ENCODE data around the gene MKLN1.
"Not testable (repeated sequence)": the region's sequence is repeated elsewhere in the genome, so short reads cannot be mapped to it uniquely, and the experiment has no call there.

MKLN1 gene

DNA sequence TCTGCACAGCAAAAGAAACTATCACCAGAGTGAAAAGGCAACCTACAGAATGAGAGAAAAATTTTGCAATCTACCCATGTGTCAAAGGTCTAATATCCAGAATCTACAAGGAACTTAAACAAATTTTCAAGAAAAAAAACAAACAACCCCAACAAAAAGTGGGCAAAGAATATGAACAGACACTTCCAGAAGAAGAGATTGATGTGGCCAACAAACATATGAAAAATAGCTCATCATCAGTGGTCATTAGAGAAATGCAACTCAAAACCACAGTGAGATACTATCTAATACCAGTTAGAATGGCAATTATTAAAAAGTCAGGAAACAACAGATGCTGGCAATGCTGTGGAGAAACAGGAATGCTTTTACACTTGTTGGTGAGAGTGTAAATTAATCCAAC, 7.1 kb upstream of the MKLN1 start:
- FAIRE-seq, result no peak

DNA sequence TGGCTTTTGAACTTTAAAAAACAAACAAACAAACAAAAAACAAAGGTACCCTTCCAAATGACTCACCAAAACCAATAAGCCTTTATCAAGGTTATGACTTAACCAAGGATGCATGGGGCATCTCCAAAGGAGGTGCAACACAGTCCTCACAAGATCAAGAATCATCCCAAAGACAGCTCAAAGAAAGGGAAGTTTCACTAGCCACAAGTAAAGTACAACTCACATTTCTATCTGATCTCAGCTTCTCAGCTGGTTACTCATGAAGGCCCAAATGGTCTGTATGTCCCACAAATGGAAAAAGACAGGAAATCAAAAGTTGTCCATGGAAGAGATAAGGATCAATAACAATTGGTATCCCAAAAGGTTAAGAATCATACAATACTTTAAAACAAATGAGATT, 6.0 kb upstream of the MKLN1 start:
- FAIRE-seq, result no peak

DNA sequence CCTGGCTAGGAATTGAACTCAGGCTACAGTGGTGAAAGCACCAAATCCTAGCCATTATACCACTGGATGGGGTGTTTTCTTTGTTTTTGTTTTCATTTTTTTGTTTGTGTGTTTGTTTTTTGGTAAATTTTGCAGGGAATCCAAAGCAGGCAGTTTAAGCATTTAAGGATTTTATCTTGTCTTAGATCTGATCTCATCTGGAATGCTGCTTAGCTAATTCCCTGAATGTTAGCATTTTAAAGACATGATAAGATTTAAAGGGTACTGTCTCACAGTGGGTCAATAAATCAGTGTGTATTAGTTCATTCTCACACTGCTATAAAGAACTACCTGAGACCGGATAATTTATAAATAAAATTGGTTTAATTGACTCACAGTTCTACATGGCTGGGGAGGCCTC, 5.6 kb upstream of the MKLN1 start:
- FAIRE-seq, result no peak

DNA sequence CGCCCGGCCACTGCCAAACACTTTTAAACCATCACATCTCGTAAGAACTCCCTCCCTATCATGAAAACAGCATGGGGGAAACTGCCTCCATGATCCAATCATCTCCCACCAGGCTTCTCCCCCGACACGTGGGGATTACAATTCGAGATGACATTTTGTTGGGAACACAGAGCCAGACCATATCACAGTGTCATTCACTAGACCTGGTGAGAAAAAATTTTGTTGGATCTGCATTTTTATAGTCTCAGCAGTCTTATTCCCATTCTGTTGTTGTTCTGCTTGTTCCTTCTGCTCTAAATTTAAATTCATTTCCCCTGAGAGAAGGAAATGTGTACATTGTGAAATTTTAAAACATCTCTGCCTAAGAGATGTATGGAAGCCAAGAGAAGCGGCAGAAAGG, 4.8 kb upstream of the MKLN1 start:
- no peak for FAIRE-seq

DNA sequence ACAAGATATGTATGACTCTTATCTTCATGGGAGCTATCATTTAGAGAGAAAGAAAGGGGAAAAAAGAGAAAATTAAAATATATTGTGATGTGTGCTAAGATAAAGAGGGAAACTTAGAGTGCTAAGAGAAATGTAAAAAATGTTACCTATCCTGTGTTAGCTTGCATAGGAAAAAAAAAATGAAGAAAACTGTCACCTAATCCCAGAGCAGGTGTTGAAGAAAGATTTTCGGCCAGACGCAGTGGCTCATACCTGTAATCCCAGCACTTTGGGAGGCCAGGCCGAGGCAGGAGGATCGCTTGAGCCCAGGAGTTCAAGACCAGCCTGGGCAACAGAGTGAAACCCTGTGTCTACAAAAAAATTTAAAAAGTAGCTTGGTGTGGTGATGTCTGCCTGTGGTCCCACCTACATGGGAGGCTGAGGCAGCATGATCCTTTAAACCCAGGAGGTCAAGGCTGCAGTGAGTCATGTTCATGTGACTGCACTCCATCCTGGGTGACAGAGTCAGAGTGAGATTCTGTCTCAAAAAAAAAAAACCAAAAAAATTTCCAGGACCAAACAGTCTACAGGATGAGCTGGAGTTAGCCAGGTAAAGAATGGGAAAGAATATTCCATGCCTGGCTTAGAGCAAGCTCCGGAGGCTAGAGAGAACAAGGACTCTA, 2.4 kb upstream of the MKLN1 start:
- no peak for FAIRE-seq

DNA sequence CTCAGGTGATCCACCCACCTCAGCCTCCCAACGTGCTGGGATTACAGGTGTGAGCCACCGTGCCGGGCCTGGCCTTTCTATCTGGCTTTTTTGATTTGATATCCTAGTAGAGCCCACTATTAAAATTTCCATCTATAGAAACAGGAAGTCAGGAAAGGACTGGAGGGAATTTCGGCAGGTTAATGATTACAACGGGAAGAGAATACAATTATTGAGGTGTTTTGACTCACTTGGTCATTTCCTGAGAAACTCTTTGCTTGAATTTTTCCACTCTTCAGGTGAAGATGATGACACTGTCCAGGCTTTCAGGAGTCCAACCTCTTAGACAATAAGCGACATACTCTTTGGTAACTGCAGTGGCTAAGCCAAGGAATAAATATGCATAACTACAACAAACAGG, 1.1 kb upstream of the MKLN1 start:
- FAIRE-seq, result no peak

- no peak for FAIRE-seq
These were observed 539 bp upstream of the MKLN1 start for GRCh38 chr7:131327049-131327625.

DNA sequence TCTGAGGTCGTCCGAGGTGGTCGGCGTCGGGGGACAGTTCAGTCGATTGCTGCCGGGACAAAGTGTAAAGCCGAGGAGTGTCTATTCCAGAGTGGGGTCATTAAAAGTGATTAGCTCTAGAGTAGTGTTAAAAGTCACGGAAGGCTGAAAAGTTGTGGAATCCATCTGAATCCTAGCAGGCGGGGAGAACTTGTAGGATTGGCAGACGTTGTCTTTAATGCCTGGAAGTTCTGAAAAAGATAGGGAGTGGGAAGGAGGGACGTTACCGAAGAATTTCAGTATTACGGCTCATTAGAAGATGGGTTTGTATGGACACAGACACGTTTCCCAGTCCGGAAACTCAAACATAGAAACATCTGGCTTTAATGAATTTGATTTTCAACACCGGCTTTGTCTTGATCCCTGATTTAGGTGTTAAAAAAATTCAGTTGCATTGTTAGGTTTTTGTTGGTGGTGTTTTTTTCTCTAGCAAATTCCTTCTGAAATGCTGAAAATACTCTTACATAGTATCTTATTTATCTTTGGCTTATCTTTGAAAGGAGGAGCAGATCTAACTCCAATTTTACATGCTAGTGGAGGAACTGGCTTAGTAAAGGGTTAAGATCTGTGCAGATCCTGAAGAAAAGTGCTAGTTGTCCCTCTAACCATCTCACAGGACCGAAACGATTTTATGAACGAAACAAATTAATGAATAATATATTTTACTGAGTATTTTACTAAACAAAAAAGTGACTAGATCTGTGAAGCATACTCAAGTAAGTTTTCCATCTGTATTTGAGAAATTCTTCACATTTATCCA, 900 bp downstream of the MKLN1 start:
- FAIRE-seq, result no peak

GRCh38 chr7:131329176-131329570, 1.5 kb downstream of the MKLN1 start:
- no peak for FAIRE-seq

- FAIRE-seq, result no peak
These were observed 2.6 kb downstream of the MKLN1 start for GRCh38 chr7:131330299-131330698.

DNA sequence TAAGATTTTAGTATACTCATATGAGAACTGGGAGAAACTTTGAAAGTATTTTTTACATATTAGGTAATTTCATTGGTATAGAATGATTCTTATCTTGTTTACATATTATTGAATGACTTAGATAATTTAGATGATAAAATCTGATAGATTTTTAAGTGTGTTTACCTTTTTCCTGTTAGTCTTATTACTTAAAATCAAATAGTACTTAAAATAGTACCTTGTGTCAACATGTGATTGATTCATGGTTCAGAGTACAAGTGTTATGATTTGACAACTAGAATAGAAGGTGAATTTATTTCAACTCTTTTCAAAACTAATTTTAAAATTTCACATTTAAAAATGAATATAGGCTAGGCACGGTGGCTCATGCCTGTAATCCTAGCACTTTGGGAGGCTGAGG, 4.1 kb downstream of the MKLN1 start:
- FAIRE-seq, result peak; percentile 74

DNA sequence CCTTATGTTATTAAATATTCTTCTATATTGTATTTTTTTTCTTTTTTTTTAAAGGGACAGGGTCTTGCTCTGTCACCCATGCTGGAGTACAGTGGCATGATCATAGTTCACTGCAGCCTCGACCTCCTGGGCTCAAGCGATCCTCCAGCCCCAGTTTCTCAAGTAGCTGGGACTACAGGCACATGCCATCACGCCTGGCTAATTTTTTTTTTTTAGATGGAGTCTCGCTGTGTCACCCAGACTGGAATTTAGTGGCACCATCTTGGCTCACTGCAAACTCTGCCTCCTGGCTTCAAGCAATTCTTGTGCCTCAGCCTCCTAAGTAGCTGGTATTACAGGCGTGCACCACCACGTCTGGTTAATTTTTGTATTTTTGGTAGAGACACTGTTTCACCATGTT, 5.1 kb downstream of the MKLN1 start:
- not testable (repeated sequence) for FAIRE-seq

- FAIRE-seq, result no peak
These were observed 8.1 kb downstream of the MKLN1 start for GRCh38 chr7:131335639-131336381.

DNA sequence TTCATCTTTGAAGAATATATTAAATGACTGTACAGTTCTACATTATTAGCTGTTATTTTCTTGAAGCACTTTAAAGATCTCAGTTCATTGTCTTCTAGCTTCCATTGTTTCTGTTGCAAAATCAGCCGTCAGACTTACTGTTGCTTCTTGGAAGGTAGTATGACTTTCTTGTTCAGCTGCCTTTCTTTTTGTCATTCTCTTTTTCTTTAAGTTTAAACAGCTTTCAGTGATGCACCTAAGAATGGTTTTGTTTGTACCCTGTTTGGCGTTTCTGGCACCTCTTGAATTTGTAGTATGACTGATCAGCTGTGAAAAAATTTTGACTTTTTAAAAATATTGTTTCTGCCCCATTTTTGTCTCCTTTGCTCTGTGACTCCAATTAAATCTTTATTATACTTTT, 9.3 kb downstream of the MKLN1 start:
- FAIRE-seq, result no peak

DNA sequence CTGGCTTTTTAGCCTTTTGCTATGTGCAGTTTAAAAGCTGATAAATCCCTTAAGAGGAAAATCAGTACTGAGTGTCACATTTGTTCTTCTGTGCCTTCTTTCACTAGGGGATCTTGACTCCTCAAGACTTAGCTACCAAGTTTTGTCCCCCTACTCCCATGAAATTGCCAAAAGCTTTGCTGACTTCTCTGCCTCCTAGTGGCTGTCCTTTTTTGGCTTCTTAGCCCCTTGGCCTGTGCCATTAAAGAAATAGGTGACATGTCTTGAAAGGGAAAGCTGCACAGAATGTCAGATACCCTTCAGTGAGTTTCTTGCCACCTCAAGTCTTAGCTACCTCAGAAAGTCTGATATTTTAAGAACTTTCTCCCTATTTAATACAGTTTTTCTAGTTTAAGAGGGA, 10.5 kb downstream of the MKLN1 start:
- FAIRE-seq, result no peak

GRCh38 chr7:131338691-131339390, 11.2 kb downstream of the MKLN1 start:
- FAIRE-seq, result peak; percentile 37

DNA sequence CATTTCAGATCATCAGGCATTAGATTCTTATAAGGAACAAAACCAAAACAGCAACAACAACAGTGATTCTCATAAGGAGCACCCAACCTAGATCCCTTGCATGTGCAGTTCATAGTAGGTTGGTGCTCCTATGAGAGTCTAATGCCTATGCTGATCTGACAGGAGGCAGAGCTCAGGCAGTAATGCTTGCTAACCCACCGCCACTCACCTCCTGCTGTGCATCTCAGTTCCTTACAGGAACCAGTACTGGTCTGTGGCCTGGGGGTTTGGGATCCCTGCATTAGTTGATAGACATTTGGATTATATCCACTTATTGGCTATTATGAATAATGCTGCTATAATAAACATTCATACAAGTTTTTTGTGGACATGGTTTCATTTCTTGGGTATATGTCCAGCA, 14.0 kb downstream of the MKLN1 start:
- FAIRE-seq, result no peak

- no peak for FAIRE-seq
These were observed 15.3 kb downstream of the MKLN1 start for GRCh38 chr7:131342864-131343442.

DNA sequence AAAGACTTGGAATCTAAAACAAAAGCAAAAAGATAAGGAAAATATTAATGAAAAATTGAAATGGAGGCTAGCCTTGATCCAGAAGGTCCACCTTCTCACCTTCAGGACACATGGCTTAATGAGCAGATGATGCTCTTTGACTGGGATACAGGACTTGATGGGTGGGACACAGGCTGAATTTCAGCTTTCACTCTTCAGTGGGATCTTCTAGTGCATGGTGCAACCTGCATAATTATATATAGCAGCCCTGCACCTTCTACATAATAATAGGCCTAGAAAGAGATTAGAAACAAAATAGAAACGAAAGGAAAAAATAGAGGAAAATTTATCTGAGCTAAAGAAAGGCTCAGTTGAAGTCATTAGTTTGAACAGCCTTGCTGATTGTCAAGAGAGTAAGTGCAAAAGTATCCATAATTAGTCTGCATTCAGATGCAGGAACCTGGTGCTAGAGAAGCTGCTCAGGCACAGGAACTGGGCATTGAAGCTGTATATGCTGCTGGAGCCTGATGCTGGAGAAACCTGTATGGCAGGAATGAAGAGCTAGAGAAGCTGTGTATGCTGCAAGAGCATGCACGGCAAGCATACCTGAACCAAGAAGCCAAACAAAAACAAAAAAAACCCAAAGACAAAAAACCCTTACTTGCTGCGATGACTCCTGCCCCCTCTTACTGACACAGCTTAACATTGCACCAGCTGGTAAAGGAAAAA, 19.4 kb downstream of the MKLN1 start:
- FAIRE-seq, result no peak

GRCh38 chr7:131352032-131352431, 24.4 kb downstream of the MKLN1 start:
- FAIRE-seq, result no peak

- FAIRE-seq, result no peak
These were observed 26.7 kb downstream of the MKLN1 start for GRCh38 chr7:131354390-131354789.
